ENCODE measurements around the gene EPHA8. TPM values are rescaled to one million over a fixed set of nuclear protein-coding genes. Genes with fewer than 3 reads are reported as not detected.

The EPHA8 gene
- total RNA-seq, 2 donors from 2014 or later: 0.05 to 4.1 TPM

GRCh38 chr1:22609291-22609690 lies 46.0 kb downstream of the EPHA8 start:
- Histone ChIP-seq H3K4me1 (replicated peaks) (no peaks in the 10 kb centered on the region), H3K27ac (no peak overlapping the region), H3K9me3 (no peaks in the 10 kb centered on the region), H3K27me3 (replicated peaks; ENCODE audit: insufficient read depth) (peaks cover 8% of the 10 kb centered on the region), H3K36me3 (no peaks in the 10 kb centered on the region), H3K4me3 (no peak overlapping the region)
- intact Hi-C loops (cut with DNase I): no loop called here
- no peak for DNase-seq (ENCODE audit: low spot score)
- TF ChIP-seq CTCF (IDR thresholded peaks at IDR 0.05) (no peak), POLR2AphosphoS5 (IDR thresholded peaks at IDR 0.05) (no peak)
- WGBS: 17% methylated on average over 6 of the region's 6 CpGs

- Histone ChIP-seq H3K4me3 (no peak overlapping the region), H3K4me1 (replicated peaks) (no peaks in the 10 kb centered on the region), H3K27ac (no peak overlapping the region), H3K9me3 (no peaks in the 10 kb centered on the region), H3K36me3 (no peaks in the 10 kb centered on the region), H3K27me3 (replicated peaks; ENCODE audit: insufficient read depth) (peaks cover 12% of the 10 kb centered on the region)
- TF ChIP-seq POLR2A (IDR thresholded peaks at IDR 0.05) (no peak), POLR2AphosphoS5 (IDR thresholded peaks at IDR 0.05) (no peak), CTCF (IDR thresholded peaks at IDR 0.05) (no peak)
- intact Hi-C loops (cut with DNase I): no loop called here
- WGBS: 15% methylated on average over 7 of the region's 7 CpGs
- DNase-seq (ENCODE audit: low spot score): no peak
These were observed 48.2 kb downstream of the EPHA8 start for GRCh38 chr1:22611530-22611947.

- 45% methylated on average over 12 of the region's 12 CpGs for WGBS
- Histone ChIP-seq H3K9me3 (no peaks in the 10 kb centered on the region), H3K36me3 (no peaks in the 10 kb centered on the region), H3K27ac (no peak overlapping the region), H3K27me3 (replicated peaks; ENCODE audit: insufficient read depth) (peaks cover 18% of the 10 kb centered on the region), H3K4me3 (no peak overlapping the region), H3K4me1 (replicated peaks) (no peaks in the 10 kb centered on the region)
- DNase-seq (ENCODE audit: low spot score): no peak
- intact Hi-C loops (cut with DNase I): no loop called here
- TF ChIP-seq POLR2AphosphoS5 (IDR thresholded peaks at IDR 0.05) (no peak), CTCF (IDR thresholded peaks at IDR 0.05) (no peak), POLR2A (IDR thresholded peaks at IDR 0.05) (no peak)
These were observed 49.6 kb downstream of the EPHA8 start for GRCh38 chr1:22612671-22613571.

GRCh38 chr1:22613572-22613918 lies 50.3 kb downstream of the EPHA8 start:
- no peak for DNase-seq (ENCODE audit: low spot score)
- intact Hi-C loops (cut with DNase I): no loop called here
- H3K4me3 ChIP-seq: no peak overlapping the region
- no peaks in the 10 kb centered on the region for H3K36me3 ChIP-seq
- no peaks in the 10 kb centered on the region for H3K4me1 ChIP-seq (replicated peaks)
- WGBS: 75% methylated on average over 5 of the region's 5 CpGs
- peaks cover 14% of the 10 kb centered on the region for H3K27me3 ChIP-seq (replicated peaks; ENCODE audit: insufficient read depth)
- no peak overlapping the region for H3K27ac ChIP-seq
- no peaks in the 10 kb centered on the region for H3K9me3 ChIP-seq
- TF ChIP-seq POLR2A (IDR thresholded peaks at IDR 0.05) (no peak), POLR2AphosphoS5 (IDR thresholded peaks at IDR 0.05) (no peak), CTCF (IDR thresholded peaks at IDR 0.05) (no peak)

- TF ChIP-seq POLR2A (IDR thresholded peaks at IDR 0.05) (no peak), POLR2AphosphoS5 (IDR thresholded peaks at IDR 0.05) (no peak), CTCF (IDR thresholded peaks at IDR 0.05) (no peak)
- intact Hi-C loops (cut with DNase I): no loop called here
- Histone ChIP-seq H3K36me3 (no peaks in the 10 kb centered on the region), H3K27ac (no peak overlapping the region), H3K9me3 (no peaks in the 10 kb centered on the region), H3K27me3 (replicated peaks; ENCODE audit: insufficient read depth) (peaks cover 12% of the 10 kb centered on the region), H3K4me1 (replicated peaks) (no peaks in the 10 kb centered on the region), H3K4me3 (no peak overlapping the region)
- no peak for DNase-seq (ENCODE audit: low spot score)
- 34% methylated on average over 9 of the region's 12 CpGs for WGBS
These were observed 50.7 kb downstream of the EPHA8 start for GRCh38 chr1:22613951-22614350.
